GM18867 (cell line): ENCODE results near the gene STK35.

Experiments used
- ATAC-seq: cut with Tn5 transposase; IDR thresholded peaks from one replicate; pipeline ENCODE4 v1.9.1; 2021; ENCODE audit warnings: mild to moderate bottlenecking, moderate library complexity; ENCODE audit not compliant: unreplicated experiment

Gene STK35

GRCh38 chr20:2103461-2104153, 2.0 kb downstream of the STK35 start:
- no peak for ATAC-seq

GRCh38 chr20:2104236-2104635, 2.6 kb downstream of the STK35 start:
- no peak for ATAC-seq

- ATAC-seq, result no peak
Measured at GRCh38 chr20:2108498-2108897, 6.9 kb downstream of the STK35 start.

GRCh38 chr20:2108987-2109386, 7.4 kb downstream of the STK35 start:
- no peak for ATAC-seq

- ATAC-seq, result no peak
Measured at GRCh38 chr20:2109425-2110210, 8.0 kb downstream of the STK35 start.

- ATAC-seq, result no peak
Measured at GRCh38 chr20:2112910-2113309, 11.3 kb downstream of the STK35 start.

GRCh38 chr20:2114127-2114959, 12.7 kb downstream of the STK35 start:
- ATAC-seq, result no peak

GRCh38 chr20:2114990-2115681, 13.5 kb downstream of the STK35 start:
- ATAC-seq, result no peak

- no peak for ATAC-seq
Measured at GRCh38 chr20:2116170-2116940, 14.7 kb downstream of the STK35 start.

GRCh38 chr20:2118783-2119182, 17.2 kb downstream of the STK35 start:
- no peak for ATAC-seq

GRCh38 chr20:2122936-2123335, 21.3 kb downstream of the STK35 start:
- no peak for ATAC-seq

- ATAC-seq, result no peak
Measured at GRCh38 chr20:2123720-2124119, 22.1 kb downstream of the STK35 start.

GRCh38 chr20:2124564-2125213, 23.1 kb downstream of the STK35 start:
- no peak for ATAC-seq

- ATAC-seq, result no peak
Measured at GRCh38 chr20:2125474-2126112, 24.0 kb downstream of the STK35 start.

GRCh38 chr20:2127238-2127637, 25.6 kb downstream of the STK35 start:
- no peak for ATAC-seq

GRCh38 chr20:2128542-2128941, 26.9 kb downstream of the STK35 start:
- no peak for ATAC-seq

GRCh38 chr20:2130062-2130591, 28.5 kb downstream of the STK35 start:
- no peak for ATAC-seq

- ATAC-seq, result no peak
Measured at GRCh38 chr20:2130683-2131082, 29.1 kb downstream of the STK35 start.

- ATAC-seq, result no peak
Measured at GRCh38 chr20:2131366-2131765, 29.7 kb downstream of the STK35 start.
